Stimulated activated CD4-positive, alpha-beta T cell treated with anti-CD3 and anti-CD28 coated beads, TNF-alpha, amount 100 ng/mL, for 1 hour (primary cell): Measurements from ENCODE around the gene GSG1L2.

Source experiments
- DNase-seq, 3 donors: peaks; one replicate each; pipeline ENCODE4 v3.0.0-alpha.2; 2020; ENCODE audit warnings: low read depth in 3 of 3, low spot score in 1 of 3

GSG1L2 gene

DNA sequence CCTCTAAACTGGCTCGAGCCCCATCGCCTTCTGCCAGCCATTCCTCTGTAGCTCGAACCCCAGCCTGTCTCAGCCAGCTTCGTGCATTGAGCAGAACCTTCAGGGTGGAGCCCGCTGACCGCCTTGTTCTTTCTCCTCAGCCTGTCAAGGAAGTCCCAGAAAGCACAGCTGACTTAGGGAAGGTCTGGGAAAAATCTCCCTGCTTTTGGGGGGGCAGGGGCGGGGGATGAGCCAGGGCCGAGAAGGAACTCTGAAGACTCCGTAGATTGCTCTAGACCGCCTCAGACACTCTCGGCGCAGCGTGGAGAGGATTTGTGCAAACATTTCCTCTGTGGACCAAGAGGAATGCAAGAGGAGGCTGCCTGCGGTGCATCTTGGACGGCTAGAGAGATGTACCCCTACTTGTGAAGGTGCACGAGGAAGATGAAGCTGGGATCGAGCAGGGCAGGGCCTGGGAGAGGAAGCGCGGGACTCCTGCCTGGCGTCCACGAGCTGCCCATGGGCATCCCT lies 3.8 kb upstream of the GSG1L2 start, which contains the start of gene GLP2R:
Gene GLP2R, plus strand, starts transcription at position 284 of the 510 bp plus-strand sequence. Its CDS starts 140 bp downstream, at position 424.
- no peak for DNase-seq

DNA sequence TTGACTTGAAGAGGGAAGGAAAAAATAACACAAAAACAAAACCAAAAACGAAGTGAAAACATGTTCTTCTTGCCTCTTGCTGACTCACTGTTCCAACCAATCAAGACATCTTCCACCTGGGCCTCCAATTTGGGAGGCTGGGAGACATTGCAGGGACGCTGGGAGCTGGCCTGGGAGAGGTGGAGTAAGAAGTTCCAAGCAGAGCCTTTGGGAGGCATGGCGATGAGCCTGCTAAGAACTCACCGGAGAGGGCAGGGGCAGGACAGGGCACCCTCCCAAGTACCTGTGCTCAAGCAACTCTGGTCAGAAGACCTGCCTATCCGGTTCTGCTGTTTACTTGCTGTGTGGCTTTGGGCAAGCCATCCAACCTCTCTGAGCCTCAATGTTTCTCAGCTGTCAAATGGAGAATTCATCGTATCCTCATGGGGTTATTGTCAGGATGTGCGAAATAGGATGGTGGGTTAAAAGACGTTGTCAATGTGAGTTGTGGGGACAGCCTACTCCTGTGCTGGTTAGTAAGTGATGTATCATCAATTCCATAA lies 3.0 kb upstream of the GSG1L2 start:
- no peak for DNase-seq

DNA sequence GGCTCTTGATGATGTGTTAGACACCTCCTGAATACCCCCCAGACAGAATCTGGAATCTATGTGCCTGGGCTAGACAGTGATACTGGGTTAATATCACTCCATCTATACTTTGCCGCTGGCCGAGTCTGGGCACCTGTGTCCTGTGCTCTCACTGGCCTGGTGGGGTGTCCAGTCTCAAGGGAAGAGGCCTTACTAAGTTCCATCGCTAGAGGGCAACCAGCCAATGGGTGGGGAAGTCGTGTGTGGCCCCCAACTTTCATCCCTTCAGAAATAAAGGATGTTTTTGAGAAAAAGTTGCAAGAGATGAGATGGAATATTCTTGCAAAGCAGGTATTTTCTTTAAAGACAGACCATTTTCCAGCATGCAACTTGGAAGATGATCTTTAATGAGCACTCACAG lies 2.2 kb upstream of the GSG1L2 start:
- DNase-seq, result no peak

DNA sequence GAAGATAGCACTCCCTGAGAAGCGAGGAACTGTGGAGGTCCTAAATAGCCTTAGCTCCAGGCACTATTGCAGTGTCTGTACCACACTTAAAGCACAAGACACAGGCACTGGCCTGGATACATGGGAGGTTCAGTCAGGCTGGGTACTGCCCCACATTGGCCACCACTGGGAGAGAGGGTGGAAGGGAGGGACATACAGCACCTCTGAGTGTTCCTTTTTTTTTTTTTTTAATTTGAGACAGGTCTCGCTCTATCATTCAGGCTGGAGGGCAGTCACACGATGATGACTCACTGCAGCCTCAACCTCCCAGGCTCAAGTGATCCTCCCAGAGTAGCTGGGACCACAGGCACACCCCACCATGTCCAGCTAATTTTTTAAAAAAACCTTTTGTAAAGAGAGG lies 1.4 kb downstream of the GSG1L2 start:
- no peak for DNase-seq

DNA sequence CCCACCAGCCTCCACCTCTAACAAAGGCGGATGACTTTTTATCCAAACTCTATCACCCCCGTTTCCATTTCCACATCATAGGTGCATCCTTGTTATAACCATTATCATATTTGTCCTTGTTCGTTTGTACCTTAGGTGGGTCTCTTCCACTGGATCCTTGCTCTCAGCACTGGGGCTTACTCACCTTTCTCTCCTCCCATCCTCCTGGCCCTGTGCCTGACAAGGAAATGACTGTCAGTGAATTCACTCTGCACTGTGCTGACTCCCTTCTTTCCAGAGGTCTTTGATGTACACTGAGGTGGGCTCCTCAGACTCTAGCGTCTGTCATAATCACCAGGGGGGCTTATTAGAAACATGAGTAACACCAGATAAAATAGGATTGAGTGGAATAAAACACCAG lies 3.1 kb downstream of the GSG1L2 start:
- no peak for DNase-seq

DNA sequence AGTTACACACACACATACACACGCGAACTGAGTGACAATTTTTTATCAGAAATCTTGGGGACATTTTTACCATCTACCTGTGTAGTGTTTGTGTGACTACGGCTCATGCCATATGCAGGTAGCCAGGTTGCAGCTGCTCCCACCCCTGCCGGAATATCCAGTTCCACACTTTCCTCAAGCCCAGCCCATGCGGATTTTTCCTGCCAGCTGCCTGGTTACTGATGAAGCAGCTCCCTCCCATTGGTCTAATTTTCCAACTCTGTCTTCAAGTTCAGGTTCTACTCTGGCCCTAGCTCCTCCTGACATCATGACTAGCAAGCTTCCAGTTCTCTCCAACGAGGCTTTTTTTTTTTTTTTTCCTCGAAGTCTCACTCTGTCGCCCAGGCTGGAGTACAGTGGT lies 4.8 kb downstream of the GSG1L2 start:
- DNase-seq, result no peak

DNA sequence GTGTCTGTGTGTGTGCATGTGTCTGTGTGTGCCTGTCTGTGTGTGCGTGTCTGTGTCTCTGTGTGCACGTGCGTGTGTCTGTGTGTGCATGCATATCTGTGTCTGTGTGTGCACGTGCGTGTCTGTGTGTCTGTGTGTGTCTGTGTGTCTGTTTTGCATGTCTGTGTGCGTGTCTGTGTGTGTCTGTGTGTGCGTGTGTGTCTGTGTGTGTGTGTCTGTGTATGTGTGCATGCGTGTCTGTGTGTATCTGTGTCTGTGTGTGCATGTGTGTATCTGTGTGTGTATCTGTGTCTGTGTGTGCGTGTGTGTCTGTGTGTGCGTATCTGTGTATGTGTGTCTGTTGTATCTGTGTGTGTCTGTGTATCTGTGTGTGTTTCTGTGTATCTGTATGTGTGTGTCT lies 5.4 kb downstream of the GSG1L2 start:
- DNase-seq, result no peak

DNA sequence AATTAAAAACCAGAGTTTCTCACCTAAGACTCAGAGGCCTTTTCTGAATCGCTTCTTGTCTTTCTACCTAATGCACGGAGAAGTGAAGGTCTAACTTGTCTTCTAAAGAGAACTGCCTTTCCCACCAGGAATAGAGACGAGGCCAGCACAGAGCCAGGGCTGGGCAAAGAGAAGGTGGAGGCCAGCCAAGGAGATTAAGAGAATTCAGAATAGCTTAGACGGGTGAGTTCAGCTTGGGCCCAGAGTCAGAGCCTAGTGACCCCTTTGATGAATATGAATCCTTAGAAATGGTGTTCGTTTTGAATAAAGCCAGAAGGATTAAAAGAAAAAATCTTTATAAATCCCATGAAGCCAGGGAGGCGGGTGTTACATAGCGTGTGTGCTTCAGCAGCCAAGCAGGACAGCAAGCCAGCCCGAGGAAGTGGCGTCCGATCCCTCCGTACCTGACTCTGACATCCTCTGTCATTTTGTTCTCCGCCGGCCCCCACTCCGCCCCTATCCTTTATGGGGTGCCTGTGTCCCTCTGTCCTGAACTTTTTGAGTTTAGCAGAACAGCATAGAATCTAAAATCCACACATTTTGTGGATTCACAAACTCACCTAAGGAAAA lies 7.4 kb downstream of the GSG1L2 start:
- no peak for DNase-seq

DNA sequence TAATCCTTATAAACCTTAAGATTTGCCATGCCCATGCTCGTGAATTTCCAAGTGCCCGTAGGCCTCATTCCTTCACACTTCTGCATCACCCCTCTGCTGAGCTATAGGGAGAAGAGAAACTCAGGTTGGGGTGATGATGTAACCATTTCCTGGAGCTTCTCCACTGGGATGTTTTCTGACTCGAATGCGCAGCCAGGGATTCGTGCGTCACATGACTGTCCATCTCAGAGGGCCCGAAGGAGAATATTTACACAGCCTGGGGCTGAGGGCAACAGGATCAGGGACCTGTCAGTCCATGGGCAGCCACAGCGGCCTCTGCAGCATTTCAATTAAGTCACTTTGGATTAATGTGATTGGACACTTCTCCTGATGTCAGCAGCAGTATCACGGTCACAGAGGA lies 8.7 kb downstream of the GSG1L2 start:
- no peak for DNase-seq

DNA sequence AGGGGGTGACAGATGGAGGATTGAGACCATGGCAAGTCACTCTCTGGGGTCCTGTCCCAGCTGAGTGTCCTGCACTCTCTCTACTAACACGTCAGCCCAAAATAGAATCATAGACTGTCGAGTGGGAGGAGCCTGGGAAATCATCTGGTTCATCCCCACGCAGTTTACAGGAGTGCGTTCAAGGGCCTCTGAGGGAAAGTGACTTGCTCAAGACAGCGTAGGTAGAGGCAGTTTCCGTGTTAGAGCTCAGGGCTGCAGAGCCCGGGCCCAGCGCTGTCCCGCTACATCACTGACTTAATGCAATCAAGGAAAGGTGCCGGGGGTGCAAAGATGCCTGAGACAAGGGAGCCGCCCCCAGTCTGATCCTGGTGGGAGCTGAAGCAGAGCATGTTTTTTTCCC lies 10.3 kb downstream of the GSG1L2 start:
- no peak for DNase-seq

DNA sequence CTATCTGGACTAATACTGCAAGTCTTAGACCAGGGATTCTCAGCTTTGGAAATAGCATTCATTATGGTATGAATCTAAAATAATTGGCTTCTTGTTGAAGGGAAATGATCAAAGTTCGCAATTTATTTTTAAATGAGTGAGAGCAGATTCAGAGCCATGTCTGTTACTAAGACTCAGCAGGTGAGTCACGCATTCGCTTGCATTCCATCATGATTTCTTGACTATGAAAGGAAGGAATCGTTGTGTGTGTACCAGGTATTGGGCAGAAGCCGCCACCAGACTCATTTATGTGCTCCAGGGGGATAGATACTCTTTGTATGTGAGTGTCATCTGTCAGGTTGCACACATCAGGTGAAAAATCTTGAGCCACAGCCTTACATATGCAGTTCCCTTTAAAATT lies 10.8 kb downstream of the GSG1L2 start:
- DNase-seq, result no peak

DNA sequence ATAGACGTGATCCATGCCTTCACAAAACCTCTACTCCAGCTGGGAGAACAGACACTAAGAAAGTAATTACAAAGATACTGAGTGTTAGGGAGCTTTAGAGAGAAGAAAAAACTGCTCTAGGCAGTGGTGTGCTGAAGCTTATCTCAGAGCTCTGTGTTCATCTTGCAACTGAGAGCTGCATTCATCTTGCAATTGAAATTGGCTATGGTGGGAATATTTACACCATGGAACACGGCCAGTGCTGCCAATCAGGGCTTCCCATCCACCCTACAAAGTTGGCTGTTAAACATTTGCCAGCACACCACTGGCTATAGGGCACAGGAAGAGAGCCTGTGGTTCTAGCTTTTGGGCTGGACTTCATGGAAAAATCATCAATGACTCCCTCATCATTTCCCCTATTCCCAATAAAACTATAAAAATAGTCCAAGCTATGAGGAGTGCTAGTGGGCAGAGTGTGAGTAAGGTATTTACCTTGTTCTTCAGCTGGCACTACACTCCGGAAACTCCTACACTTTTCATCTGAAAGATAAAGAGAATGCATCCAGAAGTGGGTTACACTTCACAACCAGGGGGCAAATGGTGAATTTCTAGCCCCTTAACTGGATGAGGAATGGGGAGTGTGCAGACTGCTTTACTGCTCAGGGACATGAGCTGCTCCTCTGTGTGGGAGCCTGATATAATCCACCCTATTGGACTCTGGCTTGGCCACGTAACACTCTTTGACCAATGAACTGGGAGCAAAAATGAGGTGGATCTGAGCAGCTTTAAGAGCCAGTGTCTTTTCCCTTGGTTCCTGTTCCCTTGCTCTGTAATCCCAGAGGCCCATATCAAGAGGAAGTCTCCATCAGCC lies 11.6 kb downstream of the GSG1L2 start:
- no peak for DNase-seq

DNA sequence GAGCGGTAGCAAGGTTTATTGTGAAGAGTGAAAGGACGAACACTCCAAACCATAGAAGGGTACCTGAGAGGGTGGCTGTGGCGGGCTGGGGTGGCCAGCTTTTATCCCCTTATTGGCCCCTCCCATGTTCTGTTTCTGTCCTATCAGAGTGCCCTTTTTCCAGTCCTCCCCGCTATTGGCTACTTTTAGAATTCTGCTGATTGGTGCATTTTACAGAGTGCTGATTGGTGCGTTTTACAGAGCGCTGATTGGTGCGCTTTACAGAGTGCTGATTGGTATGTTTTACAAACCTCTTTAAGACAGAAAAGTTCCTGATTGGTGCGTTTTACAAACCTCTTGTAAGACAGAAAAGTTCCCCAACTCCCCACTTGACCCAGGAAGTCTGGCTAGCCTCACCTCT lies 12.5 kb downstream of the GSG1L2 start:
- DNase-seq, result no peak

DNA sequence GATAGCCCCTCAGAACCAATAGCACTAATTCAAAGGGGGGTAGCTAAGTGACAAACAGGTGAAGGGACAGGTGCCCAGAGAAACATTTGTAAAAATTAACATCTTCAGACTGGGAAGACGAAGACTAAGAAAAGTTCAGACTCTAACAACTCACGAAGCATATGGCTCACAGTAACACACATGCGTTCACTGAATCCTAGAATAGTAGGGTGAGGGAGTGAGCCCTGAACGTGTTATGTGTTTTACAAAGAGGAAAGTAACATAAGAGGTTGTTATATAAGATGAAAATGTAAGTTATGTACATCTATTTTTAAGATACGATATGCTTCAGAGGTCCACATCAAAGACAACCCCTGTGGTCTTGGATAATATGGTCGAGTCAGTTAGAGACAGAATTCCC lies 15.2 kb downstream of the GSG1L2 start:
- DNase-seq, result no peak

DNA sequence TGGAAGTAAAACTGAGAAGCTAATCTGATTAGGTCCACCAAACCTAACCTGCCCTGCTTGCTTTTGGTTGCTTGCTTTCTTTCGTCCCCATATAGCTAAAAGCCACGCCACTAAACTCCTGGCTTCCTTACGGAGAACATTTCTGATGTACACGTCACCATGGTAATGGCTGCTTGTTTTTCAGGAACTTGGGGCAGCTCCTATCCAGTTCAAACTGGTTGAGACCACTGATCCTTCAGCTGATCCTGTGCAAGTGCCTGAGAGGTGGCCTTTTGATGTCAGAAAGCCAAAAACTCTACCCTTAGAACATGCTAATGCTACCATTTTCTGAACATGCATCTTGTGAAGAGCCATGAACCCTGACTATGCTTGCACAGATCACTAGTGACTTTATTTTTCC lies 16.1 kb downstream of the GSG1L2 start:
- no peak for DNase-seq

DNA sequence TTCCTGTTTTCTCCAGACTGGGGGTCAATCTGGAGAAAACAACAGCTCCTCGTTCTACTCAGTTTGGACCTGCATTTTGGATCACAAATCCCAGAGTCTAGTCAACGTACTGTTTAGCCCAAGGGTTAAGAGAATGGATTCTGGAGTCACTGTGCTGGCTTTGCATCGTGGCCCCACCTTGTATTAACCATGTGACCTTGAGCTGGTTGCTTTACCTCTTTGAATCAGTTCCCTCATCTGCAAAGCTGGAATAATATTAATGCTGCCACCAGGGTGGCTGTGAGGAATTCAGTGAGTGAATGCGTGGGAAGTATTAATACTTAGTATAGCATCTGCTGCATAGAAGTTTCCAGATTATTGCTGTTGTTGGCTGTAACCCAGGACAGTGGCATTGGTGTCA lies 19.2 kb downstream of the GSG1L2 start:
- no peak for DNase-seq

DNA sequence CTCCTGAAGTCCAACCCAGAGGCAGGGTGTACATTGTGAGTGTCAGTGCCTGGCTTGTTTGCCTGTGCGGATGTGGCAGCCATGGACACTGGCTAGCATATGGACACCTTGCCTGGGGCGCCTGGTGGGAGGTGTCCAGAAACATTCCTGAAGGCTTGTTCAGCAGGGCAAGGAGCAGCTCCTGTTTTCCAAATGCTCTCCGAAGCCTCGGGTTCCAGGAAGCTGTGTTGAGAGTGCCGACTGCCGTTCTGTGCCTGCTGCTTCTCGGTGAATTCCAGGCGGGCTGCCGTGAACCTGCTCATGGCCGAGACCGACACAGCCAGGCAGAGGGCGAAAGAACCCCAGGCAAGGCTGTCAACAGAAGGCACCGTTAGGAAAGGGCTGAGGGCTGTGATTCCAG lies 19.6 kb downstream of the GSG1L2 start:
- no peak for DNase-seq

DNA sequence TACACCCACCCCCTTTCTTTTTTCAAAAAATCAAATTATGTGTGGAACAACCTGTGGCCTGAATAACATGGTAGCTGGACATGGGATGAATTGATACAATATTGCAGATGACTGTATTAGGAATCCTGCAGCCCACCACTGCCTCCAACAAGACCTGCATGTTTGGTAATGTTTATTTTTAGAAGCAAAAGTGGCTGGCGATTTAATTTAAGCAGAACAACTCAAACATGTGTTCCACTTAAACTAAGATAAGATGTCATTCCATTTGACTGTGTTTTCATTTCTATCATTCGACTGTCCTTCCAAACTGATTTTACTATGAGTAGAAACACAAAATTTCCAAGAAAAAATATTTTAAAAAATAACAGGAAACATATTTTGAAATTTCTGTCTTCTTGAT lies 20.4 kb downstream of the GSG1L2 start:
- DNase-seq, result no peak

DNA sequence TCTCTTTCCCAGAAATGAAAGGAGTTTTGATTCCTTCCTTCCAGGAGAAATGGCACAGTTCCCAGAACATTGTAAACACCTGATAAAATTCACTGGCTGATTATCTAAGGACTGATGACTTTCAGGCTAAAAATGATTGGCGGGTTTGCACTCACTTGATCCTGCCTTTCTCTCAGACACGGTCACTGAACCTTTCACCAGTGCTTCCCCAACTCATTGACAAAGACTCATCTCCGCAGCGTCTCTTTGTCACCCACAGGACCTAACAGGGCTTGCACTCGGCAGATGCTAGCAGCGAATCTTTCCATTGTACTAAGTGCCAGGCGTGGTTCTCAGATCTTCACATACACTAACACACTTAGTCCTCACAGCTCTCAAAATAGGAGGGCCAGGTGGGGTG lies 23.2 kb downstream of the GSG1L2 start:
- DNase-seq, result no peak

DNA sequence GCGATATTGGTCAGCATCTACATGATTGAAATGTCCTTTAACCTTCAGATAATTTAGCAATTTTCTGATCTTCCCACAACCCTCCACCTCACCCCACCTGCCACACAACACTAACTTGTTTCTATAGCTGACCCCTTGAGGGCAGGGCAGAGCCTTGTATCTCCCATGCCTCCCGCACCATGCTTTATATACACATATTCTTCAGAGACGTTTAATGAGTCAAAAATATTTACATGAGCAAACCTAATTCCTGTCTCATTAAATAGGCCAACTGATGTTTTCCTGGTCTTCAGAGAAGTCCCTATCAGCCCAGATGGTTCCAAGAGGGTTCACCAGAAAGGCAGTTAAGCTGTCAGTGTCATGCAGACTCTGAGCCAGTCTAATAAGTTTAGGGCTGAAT lies 23.9 kb downstream of the GSG1L2 start:
- DNase-seq, result no peak

DNA sequence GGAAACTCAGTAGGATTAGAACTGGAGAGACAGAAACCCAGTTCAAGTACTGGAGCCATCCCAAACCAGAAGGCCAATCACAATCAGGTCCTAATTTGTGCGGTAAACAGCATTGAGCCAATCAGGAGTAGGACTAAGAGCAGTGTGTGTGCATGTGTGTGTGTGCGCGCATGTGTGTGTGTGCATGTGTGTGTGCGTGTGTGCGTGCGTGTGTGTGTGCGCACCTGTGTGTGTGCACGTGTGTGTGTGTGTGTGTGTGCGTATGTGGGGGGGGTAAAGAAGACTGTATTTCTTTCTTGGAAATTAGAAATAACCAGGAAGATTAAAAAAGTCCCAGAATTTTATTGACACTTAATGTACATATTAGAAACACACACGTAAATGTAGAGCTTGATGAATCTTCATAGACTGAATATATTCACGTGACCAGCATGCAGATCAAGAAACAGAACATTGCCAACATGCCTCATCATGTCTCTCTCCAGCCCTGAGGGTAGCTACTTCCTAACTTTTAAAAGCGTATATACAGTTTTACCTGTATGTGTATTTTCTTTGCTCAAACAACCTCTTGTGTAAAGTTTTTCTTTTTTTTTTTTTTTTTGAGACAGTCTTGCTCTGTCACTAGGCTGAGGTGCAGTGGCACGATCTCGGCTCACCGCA lies 29.6 kb downstream of the GSG1L2 start:
- DNase-seq, result no peak
